Head of caudate nucleus (tissue), 42 donors: ENCODE results near the gene RAPSN.

Experiments
- DNase-seq, 42 donors: peaks; one replicate each; pipeline versions ENCODE4 v3.0.0 to v3.0.0-alpha.2; 2020 to 2021; ENCODE audit warnings: mixed read lengths in 7 of 42
- intact Hi-C: fragments of 100-400 bp; cut with DNase I; formaldehyde crosslinking; loops from one replicate; pipeline ENCODE4 v1.15.0; 2022

Gene RAPSN

GRCh38 chr11:47437746-47438418 lies 11.1 kb downstream of the RAPSN start:
- DNase-seq, result peak in 12 of 42 donors; percentile 26 to 62 (median 46)
- intact Hi-C loops, result no loop called here

GRCh38 chr11:47437218-47437745 lies 11.7 kb downstream of the RAPSN start:
- DNase-seq, result no peak
- intact Hi-C loops, result no loop called here

- intact Hi-C loops, result no loop called here
- no peak for DNase-seq
These were observed 12.2 kb downstream of the RAPSN start for GRCh38 chr11:47436726-47437125.

- intact Hi-C loops, result no loop called here
- no peak for DNase-seq
These were observed 13.2 kb downstream of the RAPSN start for GRCh38 chr11:47435687-47436086.

GRCh38 chr11:47434011-47434786 lies 14.7 kb downstream of the RAPSN start:
- intact Hi-C loops, result no loop called here
- DNase-seq, result peak in 7 of 42 donors; percentile 26 to 68 (median 36)

- no peak for DNase-seq
- intact Hi-C loops, result no loop called here
These were observed 15.8 kb downstream of the RAPSN start for GRCh38 chr11:47433157-47433556.

- intact Hi-C loops, result no loop called here
- no peak for DNase-seq
These were observed 17.4 kb downstream of the RAPSN start for GRCh38 chr11:47431356-47432083.

GRCh38 chr11:47430524-47430923 lies 18.4 kb downstream of the RAPSN start:
- DNase-seq, result peak in 29 of 42 donors; percentile 32 to 90 (median 63)

GRCh38 chr11:47426062-47426956 lies 22.6 kb downstream of the RAPSN start, which contains the start of gene PSMC3:
PSMC3 (minus strand) TSS chr11:47426439; CDS start chr11:47426279, 160 bp downstream.
- intact Hi-C loops, result loop anchor here (1.0 kb wide), 1 partner anchor 18 kb away; the partner anchor contains the start of gene SLC39A13
- DNase-seq, result peak; percentile 96 to 100 (median 99)

More at GRCh38 chr11:47430524-47430923, 18.4 kb downstream of the RAPSN start:
- intact Hi-C loops, result no loop called here

- intact Hi-C loops, result loop anchor here (1.0 to 2.0 kb wide), 2 partner anchors 17 to 127 kb away; partner anchors contain the start of genes CELF1 and SLC39A13
- no peak for DNase-seq
These were observed 23.3 kb downstream of the RAPSN start for GRCh38 chr11:47425611-47426010.

GRCh38 chr11:47418454-47419259 lies 30.3 kb downstream of the RAPSN start:
- intact Hi-C loops, result no loop called here
- no peak for DNase-seq

GRCh38 chr11:47417712-47418111 lies 31.2 kb downstream of the RAPSN start:
- intact Hi-C loops, result no loop called here
- DNase-seq, result no peak

- intact Hi-C loops, result no loop called here
- DNase-seq, result peak in 1 of 42 donors; percentile 55
These were observed 32.9 kb downstream of the RAPSN start for GRCh38 chr11:47415949-47416472.

GRCh38 chr11:47415091-47415854 lies 33.7 kb downstream of the RAPSN start:
- no peak for DNase-seq
- intact Hi-C loops, result no loop called here

- DNase-seq, result no peak
- intact Hi-C loops, result no loop called here
These were observed 34.3 kb downstream of the RAPSN start for GRCh38 chr11:47414685-47415070.

GRCh38 chr11:47413908-47414684 lies 34.8 kb downstream of the RAPSN start:
- DNase-seq, result no peak
- intact Hi-C loops, result no loop called here
